Measurements from ENCODE around the gene NHLH2.

- no peak for TF ChIP-seq CTCF (IDR thresholded peaks at IDR 0.05; ENCODE audit: insufficient read depth, low read depth, low read length)
- no peak for TF ChIP-seq EZH2 (IDR thresholded peaks at IDR 0.05; ENCODE audit: insufficient read depth, low read length)
Observed at GRCh38 chr1:115829947-115830346, 11.0 kb downstream of the NHLH2 start.
